Stomach (tissue), 4 donors: ENCODE measurements around the gene SKIC2.

Experiments used
- POLR2AphosphoS5 ChIP-seq, 3 donors: sonication (generic); formaldehyde crosslinking; IDR thresholded peaks; one replicate each; pipeline ENCODE4 v1.6.1; 2016; ENCODE audit warnings: antibody characterized with exemption in 3 of 3
- TF ChIP-seq, protein P1 (sequence below), 7 experiments: fragments of 450-650 bp in 4 of 7; fragments of 200-600 bp in 3 of 7; sonication (generic) in 3 of 7; IDR thresholded peaks; one replicate each; pipeline ENCODE4 v1.5.1; 2016 to 2019; ENCODE audit warnings: antibody characterized with exemption in 7 of 7, control low read depth in 2 of 7, mild to moderate bottlenecking in 1 of 7

DNA sequence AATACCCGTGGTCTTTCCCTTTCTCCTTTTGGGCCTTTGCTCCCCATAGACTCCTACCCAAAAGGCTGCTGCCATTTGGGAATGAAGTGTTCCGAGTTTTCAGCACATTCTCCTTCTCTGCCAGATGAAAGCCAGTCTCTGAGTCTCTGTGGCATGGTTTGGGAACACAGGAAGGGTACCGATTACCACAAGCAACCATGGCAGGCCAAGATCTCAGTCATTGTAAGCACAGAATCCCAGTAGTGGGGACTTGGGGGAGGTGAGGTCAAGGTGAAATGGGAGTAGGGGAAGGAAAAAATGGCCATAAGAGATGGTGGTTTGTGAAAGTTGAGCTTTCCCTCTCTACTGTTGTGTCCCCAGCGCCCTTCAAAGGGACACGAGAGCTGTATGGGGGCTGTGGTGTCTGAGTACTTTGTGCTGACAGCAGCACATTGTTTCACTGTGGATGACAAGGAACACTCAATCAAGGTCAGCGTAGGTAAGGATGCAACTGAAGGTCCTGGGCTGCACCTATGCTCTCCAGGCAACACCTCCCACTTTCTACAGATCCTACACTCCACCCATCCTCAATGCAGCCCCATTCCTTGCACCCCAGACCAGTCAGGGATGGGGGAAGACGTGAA, 8.9 kb upstream of the SKIC2 start:
- TF ChIP-seq, protein P1, sequence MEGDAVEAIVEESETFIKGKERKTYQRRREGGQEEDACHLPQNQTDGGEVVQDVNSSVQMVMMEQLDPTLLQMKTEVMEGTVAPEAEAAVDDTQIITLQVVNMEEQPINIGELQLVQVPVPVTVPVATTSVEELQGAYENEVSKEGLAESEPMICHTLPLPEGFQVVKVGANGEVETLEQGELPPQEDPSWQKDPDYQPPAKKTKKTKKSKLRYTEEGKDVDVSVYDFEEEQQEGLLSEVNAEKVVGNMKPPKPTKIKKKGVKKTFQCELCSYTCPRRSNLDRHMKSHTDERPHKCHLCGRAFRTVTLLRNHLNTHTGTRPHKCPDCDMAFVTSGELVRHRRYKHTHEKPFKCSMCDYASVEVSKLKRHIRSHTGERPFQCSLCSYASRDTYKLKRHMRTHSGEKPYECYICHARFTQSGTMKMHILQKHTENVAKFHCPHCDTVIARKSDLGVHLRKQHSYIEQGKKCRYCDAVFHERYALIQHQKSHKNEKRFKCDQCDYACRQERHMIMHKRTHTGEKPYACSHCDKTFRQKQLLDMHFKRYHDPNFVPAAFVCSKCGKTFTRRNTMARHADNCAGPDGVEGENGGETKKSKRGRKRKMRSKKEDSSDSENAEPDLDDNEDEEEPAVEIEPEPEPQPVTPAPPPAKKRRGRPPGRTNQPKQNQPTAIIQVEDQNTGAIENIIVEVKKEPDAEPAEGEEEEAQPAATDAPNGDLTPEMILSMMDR (IDR thresholded peaks at IDR 0.05), result no peak
- no peak for TF ChIP-seq POLR2AphosphoS5 (IDR thresholded peaks at IDR 0.05)
